Gastrocnemius medialis (tissue), 4 donors: ENCODE measurements around the gene ZNF816. TPM values are rescaled to one million over a fixed set of nuclear protein-coding genes. Genes with fewer than 3 reads are reported as not detected.
"Not testable (repeated sequence)": the region's sequence is repeated elsewhere in the genome, so short reads cannot be mapped to it uniquely, and the experiment has no call there.

Source experiments
- ATAC-seq, 2 donors: fragments of 150-250 bp; one replicate each; pipeline ENCODE4 v1.9.1; 2016
- DNase-seq, 2 donors: peaks; one replicate each; pipeline ENCODE4 v3.0.0-alpha.2; 2019
- H3K27ac ChIP-seq, 4 donors: fragments of 200-600 bp; sonication (generic); 1 replicate in 1 of 4; 2 replicates in 3 of 4; pipeline ENCODE4 v1.5.1; 2016 to 2018; ENCODE audit warnings: mild to moderate bottlenecking in 2 of 4, moderate library complexity in 1 of 4
- H3K27me3 ChIP-seq, 3 donors: fragments of 200-600 bp; sonication (generic) in 2 of 3; 1 replicate in 1 of 3; 2 replicates in 2 of 3; pipeline versions ENCODE4 v1.5.1 to v1.6.0; 2016 to 2019; ENCODE audit warnings: mild to moderate bottlenecking in 1 of 3, moderate library complexity in 1 of 3
- H3K36me3 ChIP-seq, 2 donors: fragments of 200-600 bp; sonication (generic) in 1 of 2; one replicate each; pipeline ENCODE4 v1.5.1; 2017 to 2018
- H3K4me1 ChIP-seq, 2 donors: fragments of 200-600 bp; sonication (generic) in 1 of 2; one replicate each; pipeline ENCODE4 v1.5.1; 2016 to 2017; ENCODE audit warnings: mild to moderate bottlenecking in 2 of 2
- H3K4me3 ChIP-seq, 4 donors: fragments of 200-600 bp; sonication (generic) in 3 of 4; 1 replicate in 1 of 4; 2 replicates in 3 of 4; pipeline ENCODE4 v1.5.1; 2016 to 2019; ENCODE audit warnings: mild to moderate bottlenecking in 2 of 4
- H3K9me3 ChIP-seq, 3 donors: fragments of 200-600 bp; sonication (generic) in 2 of 3; 1 replicate in 1 of 3; 2 replicates in 2 of 3; pipeline ENCODE4 v1.5.1; 2016 to 2019
- CTCF ChIP-seq, 5 experiments: fragments of 450-650 bp in 3 of 5; fragments of 200-600 bp in 2 of 5; sonication (generic) in 2 of 5; IDR thresholded peaks in 4 of 5; conservative IDR thresholded peaks in 1 of 5; 1 replicate in 4 of 5; 2 replicates in 1 of 5; pipeline ENCODE4 v1.5.1; 2016 to 2019; ENCODE audit warnings: antibody characterized with exemption in 5 of 5, mild to moderate bottlenecking in 3 of 5, moderate library complexity in 3 of 5
- POLR2A ChIP-seq, 2 donors: fragments of 450-650 bp; IDR thresholded peaks; one replicate each; pipeline ENCODE4 v1.6.1; 2017; ENCODE audit warnings: antibody characterized with exemption in 2 of 2, mild to moderate bottlenecking in 2 of 2, moderate library complexity in 2 of 2
- in situ Hi-C, 4 donors: fragments of 200-750 bp; cut with MboI; loops; one replicate each; pipeline versions ENCODE4 v1.15.0 to v1.8.0; 2017; ENCODE audit warnings: low sequenced_read_pairs in 4 of 4
- intact Hi-C: fragments of 100-400 bp; cut with DNase I; formaldehyde crosslinking; loops from one replicate; pipeline ENCODE4 v1.15.1; 2023; ENCODE audit warnings: low total_unique reads
- total RNA-seq, 4 donors: library from RNA; depleted of rRNA; stranded (reverse); fragments of >200 nt; gene quantifications; one replicate each; pipeline versions ENCODE4 v1.1.0 to v1.2.3, GENCODE V29; 2016

ZNF816 gene
- total RNA-seq, 4 donors from 2014 or later = 1.0 to 3.1 (median 1.6) TPM

- Histone ChIP-seq H3K27me3 (no peaks in the 10 kb centered on the region), H3K4me3 (peak overlapping the region; percentile 65 to 68 (median 66)), H3K9me3 (peaks cover 0 to 9% (median 3%) of the 10 kb centered on the region in 3 donors), H3K36me3 (no peaks in the 10 kb centered on the region), H3K4me1 (no peaks in the 10 kb centered on the region), H3K27ac (peak overlapping the region; percentile 61 to 79 (median 68))
- DNase-seq (peak; percentile 68 to 79), ATAC-seq (peak; percentile 82 to 86)
- intact Hi-C loops (loop anchor here (1.0 kb wide), 2 partner anchors 19 to 21 kb away; partner anchors contain the start of gene ZNF888), in situ Hi-C loops (no loop called here)
- TF ChIP-seq POLR2A (IDR thresholded peaks at IDR 0.05) = peak; percentile 23 to 40
- no peak for TF ChIP-seq CTCF (IDR thresholded peaks at IDR 0.05 in 4 of 5, conservative IDR thresholded peaks at IDR 0.05 in 1 of 5)
These were observed 20.1 kb downstream of the ZNF816 start for GRCh38 chr19:52942386-52943133.

- in situ Hi-C loops = no loop called here
These were observed 20.7 kb downstream of the ZNF816 start for GRCh38 chr19:52941941-52942385.

GRCh38 chr19:52941523-52941922, 21.2 kb downstream of the ZNF816 start:
- H3K36me3 ChIP-seq, H3K9me3 ChIP-seq, DNase-seq, H3K4me1 ChIP-seq, in situ Hi-C loops, intact Hi-C loops, ATAC-seq, H3K27me3 ChIP-seq, H3K27ac ChIP-seq: not testable (repeated sequence)
- peak overlapping the region; percentile 65 to 68 (median 66) for H3K4me3 ChIP-seq

More at GRCh38 chr19:52941941-52942385, 20.7 kb downstream of the ZNF816 start:
- H3K27me3 ChIP-seq = no peaks in the 10 kb centered on the region
- H3K27ac ChIP-seq = peak overlapping the region; percentile 61 to 79 (median 68)
- TF ChIP-seq POLR2A (IDR thresholded peaks at IDR 0.05) (no peak), CTCF (IDR thresholded peaks at IDR 0.05 in 4 of 5, conservative IDR thresholded peaks at IDR 0.05 in 1 of 5) (no peak)
- DNase-seq (no peak), ATAC-seq (peak; percentile 23 to 27)
- peaks cover 0 to 3% (median under 1%) of the 10 kb centered on the region in 3 donors for H3K9me3 ChIP-seq
- no peaks in the 10 kb centered on the region for H3K4me1 ChIP-seq
- intact Hi-C loops = loop anchor here (1.0 kb wide), 2 partner anchors 19 to 21 kb away; partner anchors contain the start of gene ZNF888
- no peaks in the 10 kb centered on the region for H3K36me3 ChIP-seq
- peak overlapping the region; percentile 65 to 68 (median 66) for H3K4me3 ChIP-seq

GRCh38 chr19:52940905-52941304, 21.8 kb downstream of the ZNF816 start:
- H3K4me3 ChIP-seq = not testable (repeated sequence)

GRCh38 chr19:52938761-52939160, 23.9 kb downstream of the ZNF816 start:
- no peaks in the 10 kb centered on the region for H3K36me3 ChIP-seq
- no peaks in the 10 kb centered on the region for H3K9me3 ChIP-seq
- no peak for ATAC-seq
- no peaks in the 10 kb centered on the region for H3K4me1 ChIP-seq
- intact Hi-C loops = no loop called here
- TF ChIP-seq POLR2A (IDR thresholded peaks at IDR 0.05) = no peak
- no peak for TF ChIP-seq CTCF (IDR thresholded peaks at IDR 0.05 in 4 of 5, conservative IDR thresholded peaks at IDR 0.05 in 1 of 5)
- DNase-seq = no peak
- H3K27ac ChIP-seq = no peak overlapping the region
- H3K4me3 ChIP-seq = no peak overlapping the region
- in situ Hi-C loops = no loop called here
- H3K27me3 ChIP-seq = no peaks in the 10 kb centered on the region

More at GRCh38 chr19:52940905-52941304, 21.8 kb downstream of the ZNF816 start:
- H3K9me3 ChIP-seq, H3K27ac ChIP-seq, intact Hi-C loops, H3K4me1 ChIP-seq, DNase-seq, H3K36me3 ChIP-seq, H3K27me3 ChIP-seq, ATAC-seq, in situ Hi-C loops: not testable (repeated sequence)
